Gastroesophageal sphincter (tissue), 3 donors: Measurements from ENCODE around the gene APBA1.

Experiments used
- EP300 ChIP-seq: sonication (generic); formaldehyde crosslinking; IDR thresholded peaks from one replicate; pipeline ENCODE4 v1.6.1; 2017; ENCODE audit warnings: antibody characterized with exemption, mild to moderate bottlenecking
- POLR2A ChIP-seq, 2 donors: fragments of 450-650 bp; IDR thresholded peaks; one replicate each; pipeline ENCODE4 v1.6.1; 2017; ENCODE audit warnings: antibody characterized with exemption in 2 of 2, mild to moderate bottlenecking in 2 of 2, moderate library complexity in 1 of 2
- POLR2AphosphoS5 ChIP-seq: sonication (generic); formaldehyde crosslinking; IDR thresholded peaks from one replicate; pipeline ENCODE4 v1.6.1; 2017; ENCODE audit warnings: antibody characterized with exemption
- TF ChIP-seq, protein P1 (sequence below), 4 experiments: fragments of 200-600 bp in 2 of 4; fragments of 450-650 bp in 2 of 4; sonication (generic) in 1 of 4; IDR thresholded peaks; one replicate each; pipeline ENCODE4 v1.5.1; 2017 to 2019; ENCODE audit warnings: antibody characterized with exemption in 4 of 4, mild to moderate bottlenecking in 2 of 4, moderate library complexity in 2 of 4

DNA sequence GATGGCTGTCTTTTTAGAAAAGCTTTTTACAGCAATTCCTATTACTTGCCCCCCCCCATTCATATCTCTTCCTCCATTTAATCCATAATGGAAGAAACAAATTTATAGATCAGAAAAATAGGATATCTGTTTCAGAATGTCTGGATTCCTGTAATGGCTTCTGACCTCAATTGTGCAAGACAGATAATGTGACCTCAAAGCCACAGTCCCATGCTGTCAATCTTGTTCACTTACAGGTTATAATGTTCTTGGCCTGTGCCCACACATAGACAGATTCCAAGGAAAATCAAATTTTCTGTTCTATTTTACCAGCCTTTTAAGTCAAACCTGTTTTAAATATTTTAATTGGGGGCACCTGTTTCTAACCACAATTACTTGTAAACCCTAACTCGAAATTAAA is 203.8 kb downstream of the APBA1 start:
- no peak for TF ChIP-seq EP300
- TF ChIP-seq POLR2A (IDR thresholded peaks at IDR 0.05) = no peak
- TF ChIP-seq, protein P1, sequence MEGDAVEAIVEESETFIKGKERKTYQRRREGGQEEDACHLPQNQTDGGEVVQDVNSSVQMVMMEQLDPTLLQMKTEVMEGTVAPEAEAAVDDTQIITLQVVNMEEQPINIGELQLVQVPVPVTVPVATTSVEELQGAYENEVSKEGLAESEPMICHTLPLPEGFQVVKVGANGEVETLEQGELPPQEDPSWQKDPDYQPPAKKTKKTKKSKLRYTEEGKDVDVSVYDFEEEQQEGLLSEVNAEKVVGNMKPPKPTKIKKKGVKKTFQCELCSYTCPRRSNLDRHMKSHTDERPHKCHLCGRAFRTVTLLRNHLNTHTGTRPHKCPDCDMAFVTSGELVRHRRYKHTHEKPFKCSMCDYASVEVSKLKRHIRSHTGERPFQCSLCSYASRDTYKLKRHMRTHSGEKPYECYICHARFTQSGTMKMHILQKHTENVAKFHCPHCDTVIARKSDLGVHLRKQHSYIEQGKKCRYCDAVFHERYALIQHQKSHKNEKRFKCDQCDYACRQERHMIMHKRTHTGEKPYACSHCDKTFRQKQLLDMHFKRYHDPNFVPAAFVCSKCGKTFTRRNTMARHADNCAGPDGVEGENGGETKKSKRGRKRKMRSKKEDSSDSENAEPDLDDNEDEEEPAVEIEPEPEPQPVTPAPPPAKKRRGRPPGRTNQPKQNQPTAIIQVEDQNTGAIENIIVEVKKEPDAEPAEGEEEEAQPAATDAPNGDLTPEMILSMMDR (IDR thresholded peaks at IDR 0.05) = no peak
- TF ChIP-seq POLR2AphosphoS5 = no peak
